ENCODE results near the gene SAA4.
"Not testable (repeated sequence)": the region's sequence is repeated elsewhere in the genome, so short reads cannot be mapped to it uniquely, and the experiment has no call there.

Gene SAA4

GRCh38 chr11:18246379-18247190, 10.0 kb upstream of the SAA4 start:
- DNase-seq (ENCODE audit: low spot score) = not testable (repeated sequence)

- no peak for DNase-seq (ENCODE audit: low spot score)
Measured at GRCh38 chr11:18245396-18245795, 8.8 kb upstream of the SAA4 start.

GRCh38 chr11:18243783-18244362, 7.3 kb upstream of the SAA4 start:
- peak; percentile 78 for DNase-seq (ENCODE audit: low spot score)

- no peak for DNase-seq (ENCODE audit: low spot score)
Measured at GRCh38 chr11:18239655-18240054, 3.1 kb upstream of the SAA4 start.

- no peak for DNase-seq (ENCODE audit: low spot score)
Measured at GRCh38 chr11:18235394-18236334, 938 bp downstream of the SAA4 start.

- DNase-seq (ENCODE audit: low spot score) = no peak
Measured at GRCh38 chr11:18233912-18234311, 2.7 kb downstream of the SAA4 start.

- DNase-seq (ENCODE audit: low spot score) = no peak
Measured at GRCh38 chr11:18230859-18231258, 5.7 kb downstream of the SAA4 start.

GRCh38 chr11:18229501-18229900, 7.1 kb downstream of the SAA4 start:
- no peak for DNase-seq (ENCODE audit: low spot score)

GRCh38 chr11:18225913-18226312, 10.7 kb downstream of the SAA4 start:
- DNase-seq (ENCODE audit: low spot score) = no peak

GRCh38 chr11:18223591-18224387, 12.8 kb downstream of the SAA4 start:
- no peak for DNase-seq (ENCODE audit: low spot score)

- DNase-seq (ENCODE audit: low spot score) = no peak
Measured at GRCh38 chr11:18222814-18223421, 13.7 kb downstream of the SAA4 start.

GRCh38 chr11:18221274-18221876, 15.2 kb downstream of the SAA4 start:
- no peak for DNase-seq (ENCODE audit: low spot score)

GRCh38 chr11:18209058-18209457, 27.5 kb downstream of the SAA4 start:
- DNase-seq (ENCODE audit: low spot score) = no peak

GRCh38 chr11:18204771-18205170, 31.8 kb downstream of the SAA4 start:
- DNase-seq (ENCODE audit: low spot score) = no peak

GRCh38 chr11:18204220-18204619, 32.4 kb downstream of the SAA4 start:
- DNase-seq (ENCODE audit: low spot score) = no peak

GRCh38 chr11:18203723-18204122, 32.9 kb downstream of the SAA4 start:
- peak; percentile 75 for DNase-seq (ENCODE audit: low spot score)

- DNase-seq (ENCODE audit: low spot score) = not testable (repeated sequence)
Measured at GRCh38 chr11:18197738-18198137, 38.9 kb downstream of the SAA4 start.

- DNase-seq (ENCODE audit: low spot score) = no peak
Measured at GRCh38 chr11:18196532-18196931, 40.1 kb downstream of the SAA4 start.

GRCh38 chr11:18193010-18193409, 43.6 kb downstream of the SAA4 start:
- DNase-seq (ENCODE audit: low spot score) = peak; percentile 79

GRCh38 chr11:18191376-18191775, 45.2 kb downstream of the SAA4 start:
- no peak for DNase-seq (ENCODE audit: low spot score)
